ENCODE data around the gene ABL1. TPM values are rescaled to one million over a fixed set of nuclear protein-coding genes. Genes with fewer than 3 reads are reported as not detected.
"Not testable (repeated sequence)": the region's sequence is repeated elsewhere in the genome, so short reads cannot be mapped to it uniquely, and the experiment has no call there.

ABL1 gene
- total RNA-seq, 1 donor from 2014 or later = 21.8 TPM

DNA sequence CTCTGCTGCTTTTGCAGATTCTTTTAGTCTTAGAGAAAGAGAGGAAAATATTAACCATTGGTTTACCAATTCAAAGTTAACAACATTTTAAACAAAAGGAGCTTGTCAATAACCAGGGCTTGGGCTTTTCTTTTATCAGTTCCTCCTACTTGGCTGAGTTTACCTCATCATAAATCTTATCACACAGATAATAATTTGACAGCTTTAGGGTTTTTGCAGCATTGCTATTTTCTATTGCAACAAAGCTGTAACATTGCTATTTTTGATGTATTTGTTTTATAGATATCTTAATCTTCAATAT lies 9.8 kb upstream of the ABL1 start:
- no peak for DNase-seq (ENCODE audit: low read depth in 2 of 2)

GRCh38 chr9:130825809-130826208 lies 9.2 kb upstream of the ABL1 start:
- DNase-seq (ENCODE audit: low read depth in 2 of 2) = no peak

GRCh38 chr9:130829762-130830161 lies 5.3 kb upstream of the ABL1 start:
- DNase-seq (ENCODE audit: low read depth in 2 of 2) = no peak

DNA sequence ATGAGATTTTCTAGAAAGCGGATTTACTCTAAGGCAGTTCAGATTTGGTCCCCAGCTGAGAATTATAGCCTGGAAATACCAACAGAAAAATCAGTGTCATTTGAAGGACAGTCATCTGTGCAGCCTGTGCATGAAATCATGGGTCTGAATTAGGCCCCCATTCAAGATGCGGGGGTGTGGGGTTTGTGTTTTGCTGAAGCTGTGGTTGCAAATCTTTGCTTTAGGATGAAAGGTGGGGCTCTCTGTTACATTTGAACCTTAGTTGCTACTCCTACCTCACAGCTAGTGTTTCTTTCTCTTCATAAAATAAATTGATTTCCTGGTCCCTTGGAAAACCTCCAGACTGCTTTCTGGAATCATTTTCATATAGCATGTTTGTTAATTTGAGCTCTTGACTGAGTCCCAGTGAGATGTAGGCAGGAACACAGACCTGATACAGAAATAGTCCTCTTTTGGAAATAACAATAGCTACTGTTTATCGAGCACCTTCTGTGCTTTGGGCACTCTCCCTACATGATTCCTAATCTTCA lies 4.8 kb upstream of the ABL1 start:
- no peak for DNase-seq (ENCODE audit: low read depth in 2 of 2)

GRCh38 chr9:130831077-130831476 lies 4.0 kb upstream of the ABL1 start:
- no peak for DNase-seq (ENCODE audit: low read depth in 2 of 2)

GRCh38 chr9:130833031-130833990 lies 1.7 kb upstream of the ABL1 start:
- DNase-seq (ENCODE audit: low read depth in 2 of 2) = peak; percentile 60 to 81

DNA sequence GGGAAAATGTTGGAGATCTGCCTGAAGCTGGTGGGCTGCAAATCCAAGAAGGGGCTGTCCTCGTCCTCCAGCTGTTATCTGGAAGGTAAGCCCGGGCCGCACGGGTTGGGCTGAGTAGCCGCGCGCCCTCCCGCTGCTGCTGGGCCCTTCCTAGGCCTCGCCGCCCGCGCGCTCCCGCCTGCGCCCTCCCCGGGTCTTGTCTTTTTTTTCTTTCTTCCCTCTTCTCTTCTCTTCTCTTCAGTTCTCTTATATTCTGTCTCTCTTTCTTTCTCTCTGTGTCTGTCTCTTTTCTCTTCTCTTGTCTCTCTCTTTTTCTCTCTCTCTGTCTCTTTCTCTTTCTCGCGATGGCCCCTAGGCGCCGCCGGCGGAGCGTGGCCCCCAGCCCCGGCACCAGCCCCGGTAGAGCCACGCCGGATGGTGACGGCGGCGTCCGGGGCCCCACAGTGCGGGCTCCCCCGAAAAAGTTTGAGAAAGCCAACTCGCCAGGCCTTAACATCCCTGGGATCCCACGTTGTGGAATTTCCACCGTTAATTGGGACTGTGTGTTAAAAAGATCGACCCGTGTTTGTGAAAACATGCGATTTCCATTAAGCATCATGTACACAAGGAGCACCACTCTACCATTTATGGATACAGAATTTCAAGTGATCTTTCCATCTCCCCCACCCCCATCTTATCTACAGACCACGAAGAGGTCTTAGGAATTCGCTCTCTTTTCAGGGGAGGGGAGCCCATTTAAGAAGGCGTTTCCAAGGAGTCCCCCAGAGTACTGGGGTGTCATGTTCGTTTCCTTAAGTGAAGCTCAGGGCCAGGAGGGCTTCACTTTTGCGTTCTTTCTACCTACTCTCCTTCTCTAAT lies 616 bp downstream of the ABL1 start:
- DNase-seq (ENCODE audit: low read depth in 2 of 2) = peak in 1 of 2 donors; percentile 54

DNA sequence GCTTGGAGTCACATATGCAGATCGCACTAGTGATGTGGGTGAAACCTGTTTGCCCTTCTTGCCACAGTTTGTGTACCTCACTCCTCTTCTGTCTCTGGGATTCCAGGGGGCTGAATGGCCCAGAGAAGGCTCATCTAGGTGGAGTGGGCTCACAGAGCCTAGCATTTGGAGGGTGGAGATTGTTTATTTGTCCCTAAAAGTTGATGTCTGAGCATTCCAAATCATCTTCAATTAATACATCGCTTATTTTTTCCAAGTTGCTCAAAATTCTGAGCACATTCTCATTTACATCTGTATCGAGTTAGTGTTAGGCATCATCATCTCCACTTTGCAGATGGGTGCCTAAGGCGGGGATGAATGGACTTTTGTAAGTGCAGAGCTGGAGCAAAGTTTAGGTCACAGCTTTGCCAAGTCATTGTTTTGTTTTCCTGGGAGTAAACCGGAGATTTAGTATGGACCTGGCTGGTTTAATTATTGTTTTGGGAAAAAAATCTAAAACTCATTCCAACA lies 2.0 kb downstream of the ABL1 start:
- DNase-seq (ENCODE audit: low read depth in 2 of 2) = no peak

GRCh38 chr9:130837643-130838042 lies 2.6 kb downstream of the ABL1 start:
- peak in 1 of 2 donors; percentile 39 for DNase-seq (ENCODE audit: low read depth in 2 of 2)

DNA sequence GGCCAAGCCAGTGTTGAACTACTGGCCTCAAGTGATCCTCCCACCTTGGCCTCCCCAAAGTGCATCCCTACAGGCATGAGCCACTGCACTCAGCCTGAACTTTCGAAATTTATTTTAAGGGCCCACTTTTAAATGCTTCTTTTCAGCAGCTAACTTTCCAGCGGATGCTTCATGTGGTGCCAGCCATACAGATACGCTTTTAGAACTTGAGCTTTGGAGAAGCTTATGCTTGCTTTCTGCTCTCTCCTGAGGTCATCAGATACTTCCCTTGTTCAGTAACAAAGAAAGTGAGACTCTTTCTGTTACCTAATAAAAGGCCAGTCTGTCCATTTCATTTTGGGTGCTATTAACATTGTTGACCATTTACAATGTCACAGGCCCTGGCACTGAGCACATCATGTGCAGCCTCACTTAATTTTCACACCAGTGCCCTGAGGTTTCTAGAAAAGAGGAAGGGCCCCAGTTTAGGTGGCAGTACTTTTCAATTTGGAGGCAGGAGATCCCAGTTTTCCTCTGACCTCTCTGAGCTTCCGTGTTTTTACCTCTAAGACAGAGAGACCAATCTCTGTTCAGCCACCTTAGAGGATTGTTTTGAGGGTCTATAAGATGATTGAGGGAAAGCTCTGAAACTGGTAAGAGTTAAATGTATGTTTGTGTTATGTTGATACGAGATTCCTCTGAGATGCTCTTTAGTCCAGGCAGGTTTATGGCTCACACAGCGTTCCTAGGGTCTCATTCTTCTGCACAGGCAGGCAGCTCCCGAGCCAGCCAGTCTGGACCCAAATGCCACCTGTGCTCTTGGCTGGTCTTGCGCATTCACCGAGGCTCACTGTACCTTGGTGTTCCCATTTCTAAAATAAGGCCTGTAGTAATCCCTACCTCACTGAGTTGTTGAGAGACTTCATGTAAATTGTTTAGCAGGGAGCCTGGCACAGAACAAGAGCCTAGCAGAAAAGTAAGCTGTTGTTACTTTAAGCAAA lies 4.4 kb downstream of the ABL1 start:
- DNase-seq (ENCODE audit: low read depth in 2 of 2) = no peak

- DNase-seq (ENCODE audit: low read depth in 2 of 2) = no peak
Measured at GRCh38 chr9:130842545-130842944, 7.5 kb downstream of the ABL1 start.

- no peak for DNase-seq (ENCODE audit: low read depth in 2 of 2)
Measured at GRCh38 chr9:130843049-130843908, 8.2 kb downstream of the ABL1 start.

- DNase-seq (ENCODE audit: low read depth in 2 of 2) = no peak
Measured at GRCh38 chr9:130844044-130844451, 9.0 kb downstream of the ABL1 start.

DNA sequence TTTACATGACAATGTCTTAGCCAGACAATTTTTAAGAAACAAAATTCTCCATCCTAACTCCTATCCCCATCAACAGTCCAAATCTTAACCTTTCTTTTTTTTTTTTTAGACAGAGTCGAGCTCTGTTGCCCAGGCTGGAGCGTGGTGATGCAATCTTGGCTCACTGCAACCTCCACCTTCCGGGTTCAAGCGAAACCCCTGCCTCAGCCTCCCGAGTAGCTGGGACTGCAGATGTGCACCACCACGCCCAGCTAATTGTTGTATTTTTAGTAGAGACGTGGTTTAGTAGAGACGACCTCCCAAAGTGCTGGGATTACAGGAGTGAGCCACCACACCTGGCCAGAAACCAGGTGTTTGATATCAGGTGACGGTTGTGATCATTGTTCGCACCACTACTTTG lies 10.2 kb downstream of the ABL1 start:
- DNase-seq (ENCODE audit: low read depth in 2 of 2) = no peak

DNA sequence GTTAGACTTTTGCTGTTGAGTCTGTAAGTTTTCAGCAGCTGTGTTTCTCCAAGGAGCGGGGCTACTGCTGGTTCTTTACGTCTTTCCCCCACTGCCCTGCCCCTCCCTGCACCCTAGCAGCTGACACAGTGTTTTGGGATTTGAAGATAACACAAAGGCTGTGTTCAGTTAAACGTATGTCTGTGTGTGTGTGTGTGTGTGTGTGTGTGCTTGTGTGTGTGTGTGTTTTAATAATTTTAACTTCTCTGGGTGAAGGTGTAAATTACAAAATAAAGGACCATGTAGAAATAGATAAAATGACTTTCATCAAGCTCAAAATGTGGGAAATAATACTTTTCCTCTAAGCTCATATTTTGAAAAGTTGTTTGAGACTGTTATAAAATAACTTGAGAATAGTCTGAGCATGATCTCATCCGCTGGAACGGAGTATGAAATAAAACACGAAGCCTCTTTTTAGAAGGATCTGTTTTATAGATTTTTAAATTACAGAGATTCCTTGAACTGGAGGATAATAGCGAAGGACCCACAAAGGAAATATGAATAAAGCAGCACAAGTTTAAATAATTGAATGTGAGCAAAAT lies 10.9 kb downstream of the ABL1 start:
- peak in 1 of 2 donors; percentile 50 for DNase-seq (ENCODE audit: low read depth in 2 of 2)

DNA sequence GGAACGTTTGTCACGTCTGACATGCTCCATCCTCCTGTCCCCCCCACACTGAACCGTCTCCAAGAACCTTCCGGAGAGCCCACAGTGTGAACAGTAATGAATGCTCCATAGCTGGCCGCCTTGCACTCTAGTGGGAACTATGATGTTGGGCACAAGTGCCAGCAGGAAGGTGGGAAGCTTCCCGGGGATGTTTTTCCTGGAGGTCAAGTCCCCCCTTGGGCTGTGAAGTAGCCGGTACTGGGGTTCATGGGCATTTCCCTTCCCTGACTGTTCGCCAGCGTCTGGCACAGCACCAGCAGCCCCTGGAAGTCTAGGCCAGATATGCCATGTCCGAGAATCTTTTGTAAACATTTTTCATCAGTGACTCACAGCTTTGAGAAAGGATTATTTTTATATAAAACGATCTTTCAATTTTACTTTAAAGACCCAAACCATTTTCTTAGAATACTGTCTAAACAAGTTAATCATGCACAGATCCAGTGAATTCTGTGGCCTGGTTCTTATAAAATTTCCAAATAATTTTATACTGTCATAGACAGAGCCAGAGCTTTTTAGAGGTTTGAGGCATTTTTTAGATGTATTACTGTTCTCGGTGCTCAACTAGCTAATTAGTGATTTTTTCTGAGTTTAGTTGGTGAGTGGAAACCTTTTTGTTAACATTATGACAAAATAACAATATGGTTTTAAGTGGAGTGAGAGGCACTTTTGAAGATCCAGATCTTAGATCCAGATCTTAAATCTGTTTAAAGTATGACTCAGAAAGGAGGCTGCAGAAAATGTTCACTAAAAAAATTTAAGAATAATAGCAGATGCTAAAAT lies 11.6 kb downstream of the ABL1 start:
- peak in 1 of 2 donors; percentile 84 for DNase-seq (ENCODE audit: low read depth in 2 of 2)

DNA sequence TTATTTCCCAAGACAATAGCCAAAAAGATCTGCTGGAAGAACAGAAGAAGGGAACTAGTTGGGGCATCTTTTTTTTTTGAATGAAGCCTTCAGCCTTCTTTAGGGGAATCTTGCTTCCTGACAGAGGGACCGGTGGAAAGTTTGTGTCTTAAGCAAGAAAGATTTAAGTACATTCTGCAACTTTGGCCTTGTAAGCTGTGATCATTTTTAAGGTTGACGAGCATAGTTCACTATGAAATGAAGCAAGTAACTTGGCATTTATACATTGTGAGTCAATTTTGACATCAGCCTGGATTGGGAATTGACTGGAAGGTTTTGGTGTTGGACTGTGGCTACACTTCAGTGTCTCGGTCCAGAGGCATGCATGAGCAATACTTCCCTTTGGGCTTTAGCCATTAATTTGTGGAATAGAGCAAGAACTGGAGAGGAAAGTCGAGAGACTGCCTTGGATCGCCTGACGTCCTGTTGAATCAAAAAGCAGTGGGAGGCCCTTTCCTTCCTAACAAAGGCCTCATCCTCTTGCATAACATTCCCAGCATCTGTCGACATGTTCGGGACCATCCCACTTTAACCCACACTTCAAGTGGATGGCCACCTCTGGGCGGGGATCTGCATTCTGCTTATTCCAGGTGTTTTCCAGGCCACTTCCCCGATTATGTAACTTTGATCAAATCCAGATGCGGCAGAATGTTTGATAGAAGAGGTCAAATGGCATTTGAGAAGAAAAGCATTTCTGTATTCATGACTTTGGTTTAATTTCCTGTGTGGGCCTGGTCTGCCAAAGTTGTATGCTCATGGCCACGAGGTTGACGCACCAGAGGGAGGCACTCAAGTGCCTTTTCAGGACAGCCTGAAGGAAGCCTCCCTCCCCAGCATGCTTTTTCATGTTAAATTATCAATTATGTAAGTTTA lies 12.5 kb downstream of the ABL1 start:
- peak; percentile 89 to 95 for DNase-seq (ENCODE audit: low read depth in 2 of 2)

- DNase-seq (ENCODE audit: low read depth in 2 of 2) = not testable (repeated sequence)
Measured at GRCh38 chr9:130848514-130848913, 13.5 kb downstream of the ABL1 start.
